MM.1S (cell line): Measurements from ENCODE around the gene DDR1.

ENCODE experiments used
- EZH2 ChIP-seq: fragments of 300-600 bp; sonication (generic); optimal IDR thresholded peaks from 2 replicates; pipeline ENCODE3; 2017; ENCODE audit warnings: low read depth, mild to moderate bottlenecking, antibody characterized with exemption, low read length, mixed read lengths
- EZH2phosphoT487 ChIP-seq: fragments of 300-600 bp; sonication (generic); IDR thresholded peaks from 2 replicates; pipeline ENCODE4 v1.6.1; 2018; ENCODE audit warnings: antibody characterized with exemption, low read length
- TF ChIP-seq, protein P1 (sequence below): fragments of 300-600 bp; sonication (generic); IDR thresholded peaks from 2 replicates; pipeline ENCODE4 v1.5.1; 2016; ENCODE audit warnings: antibody characterized with exemption, low read length, mixed read lengths

- TF ChIP-seq, protein P1, sequence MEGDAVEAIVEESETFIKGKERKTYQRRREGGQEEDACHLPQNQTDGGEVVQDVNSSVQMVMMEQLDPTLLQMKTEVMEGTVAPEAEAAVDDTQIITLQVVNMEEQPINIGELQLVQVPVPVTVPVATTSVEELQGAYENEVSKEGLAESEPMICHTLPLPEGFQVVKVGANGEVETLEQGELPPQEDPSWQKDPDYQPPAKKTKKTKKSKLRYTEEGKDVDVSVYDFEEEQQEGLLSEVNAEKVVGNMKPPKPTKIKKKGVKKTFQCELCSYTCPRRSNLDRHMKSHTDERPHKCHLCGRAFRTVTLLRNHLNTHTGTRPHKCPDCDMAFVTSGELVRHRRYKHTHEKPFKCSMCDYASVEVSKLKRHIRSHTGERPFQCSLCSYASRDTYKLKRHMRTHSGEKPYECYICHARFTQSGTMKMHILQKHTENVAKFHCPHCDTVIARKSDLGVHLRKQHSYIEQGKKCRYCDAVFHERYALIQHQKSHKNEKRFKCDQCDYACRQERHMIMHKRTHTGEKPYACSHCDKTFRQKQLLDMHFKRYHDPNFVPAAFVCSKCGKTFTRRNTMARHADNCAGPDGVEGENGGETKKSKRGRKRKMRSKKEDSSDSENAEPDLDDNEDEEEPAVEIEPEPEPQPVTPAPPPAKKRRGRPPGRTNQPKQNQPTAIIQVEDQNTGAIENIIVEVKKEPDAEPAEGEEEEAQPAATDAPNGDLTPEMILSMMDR, result no peak
- TF ChIP-seq EZH2 (no peak), EZH2phosphoT487 (no peak)
Observed at GRCh38 chr6:30836431-30836866, 47.9 kb upstream of the DDR1 start.
